Measurements from ENCODE around the gene PRODH2. TPM values are rescaled to one million over a fixed set of nuclear protein-coding genes. Genes with fewer than 3 reads are reported as not detected.

PRODH2 gene
- total RNA-seq, 1 donor from 2014 or later = not detected

DNA sequence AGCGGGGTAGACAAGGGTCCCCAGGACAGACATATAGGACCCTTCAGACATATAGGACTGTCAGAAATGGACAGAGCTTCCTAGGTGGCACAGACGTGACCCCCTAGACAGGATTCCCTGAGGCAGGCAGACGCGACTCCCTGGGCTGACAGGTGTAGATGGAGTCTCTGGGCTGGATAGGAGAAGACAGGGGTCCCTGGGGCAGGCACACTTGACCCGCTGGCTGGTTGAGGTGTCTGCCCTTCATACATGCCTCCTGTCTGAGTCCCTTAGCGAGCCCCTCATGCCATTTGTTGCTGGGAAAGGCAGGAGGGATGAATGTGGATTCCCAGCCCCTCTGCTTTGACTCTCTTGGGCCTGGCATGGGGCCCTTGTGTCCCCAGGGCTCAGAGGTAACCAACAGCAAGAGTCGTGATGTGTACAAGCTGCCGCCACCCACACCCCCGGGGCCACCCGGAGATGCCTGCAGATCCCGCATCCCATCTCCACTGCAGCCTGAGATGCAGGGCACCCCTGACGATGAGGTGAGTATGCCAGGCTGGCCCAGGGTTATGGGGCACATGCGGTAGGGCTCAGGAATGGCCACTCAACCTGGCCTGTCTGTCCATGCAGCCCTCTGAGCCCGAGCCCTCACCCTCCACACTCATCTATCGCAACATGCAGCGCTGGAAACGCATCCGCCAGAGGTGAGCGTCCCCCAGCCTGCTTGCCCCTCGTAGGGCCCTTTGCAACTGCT lies 58.8 kb downstream of the PRODH2 start:
- no peaks in the 10 kb centered on the region for H3K9me3 ChIP-seq
- H3K4me3 ChIP-seq = no peak overlapping the region
- ATAC-seq (no peak), DNase-seq (no peak)
- TF ChIP-seq, protein P1, sequence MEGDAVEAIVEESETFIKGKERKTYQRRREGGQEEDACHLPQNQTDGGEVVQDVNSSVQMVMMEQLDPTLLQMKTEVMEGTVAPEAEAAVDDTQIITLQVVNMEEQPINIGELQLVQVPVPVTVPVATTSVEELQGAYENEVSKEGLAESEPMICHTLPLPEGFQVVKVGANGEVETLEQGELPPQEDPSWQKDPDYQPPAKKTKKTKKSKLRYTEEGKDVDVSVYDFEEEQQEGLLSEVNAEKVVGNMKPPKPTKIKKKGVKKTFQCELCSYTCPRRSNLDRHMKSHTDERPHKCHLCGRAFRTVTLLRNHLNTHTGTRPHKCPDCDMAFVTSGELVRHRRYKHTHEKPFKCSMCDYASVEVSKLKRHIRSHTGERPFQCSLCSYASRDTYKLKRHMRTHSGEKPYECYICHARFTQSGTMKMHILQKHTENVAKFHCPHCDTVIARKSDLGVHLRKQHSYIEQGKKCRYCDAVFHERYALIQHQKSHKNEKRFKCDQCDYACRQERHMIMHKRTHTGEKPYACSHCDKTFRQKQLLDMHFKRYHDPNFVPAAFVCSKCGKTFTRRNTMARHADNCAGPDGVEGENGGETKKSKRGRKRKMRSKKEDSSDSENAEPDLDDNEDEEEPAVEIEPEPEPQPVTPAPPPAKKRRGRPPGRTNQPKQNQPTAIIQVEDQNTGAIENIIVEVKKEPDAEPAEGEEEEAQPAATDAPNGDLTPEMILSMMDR (IDR thresholded peaks at IDR 0.05) = no peak
- H3K36me3 ChIP-seq = peaks cover 30% of the 10 kb centered on the region
- H3K27ac ChIP-seq = no peak overlapping the region
- H3K27me3 ChIP-seq = no peaks in the 10 kb centered on the region
- intact Hi-C loops (cut with DNase I) = no loop called here
- peaks cover 22% of the 10 kb centered on the region for H3K4me1 ChIP-seq

DNA sequence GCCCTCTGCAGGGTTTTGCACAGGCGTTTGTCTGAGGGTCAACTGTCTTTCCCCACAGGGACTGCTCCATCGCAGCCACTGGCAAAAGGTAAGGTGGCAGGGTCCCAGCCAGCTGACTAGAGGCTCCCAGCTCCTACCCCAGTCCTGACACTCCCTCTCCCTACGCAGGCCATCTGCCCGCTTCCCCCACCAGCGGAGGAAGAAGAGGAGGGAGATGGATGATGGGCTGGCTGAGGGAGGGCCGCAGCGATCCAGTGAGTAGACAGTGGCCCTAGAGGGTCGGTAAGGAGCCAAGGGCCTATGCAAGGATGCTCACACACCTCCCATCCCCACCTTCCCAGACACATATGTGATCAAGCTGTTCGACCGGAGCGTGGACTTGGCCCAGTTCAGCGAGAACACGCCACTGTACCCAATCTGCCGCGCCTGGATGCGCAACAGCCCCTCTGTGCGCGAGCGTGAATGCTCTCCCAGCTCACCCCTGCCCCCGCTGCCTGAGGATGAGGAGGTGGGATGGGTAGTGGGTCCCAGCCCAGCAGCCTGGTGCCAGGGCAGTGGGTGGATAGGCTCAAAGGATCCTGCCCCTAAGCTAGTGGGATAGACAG lies 59.8 kb downstream of the PRODH2 start:
- Histone ChIP-seq H3K27me3 (no peaks in the 10 kb centered on the region), H3K4me3 (no peak overlapping the region), H3K4me1 (peaks cover 20% of the 10 kb centered on the region), H3K36me3 (peaks cover 30% of the 10 kb centered on the region), H3K27ac (no peak overlapping the region), H3K9me3 (no peaks in the 10 kb centered on the region)
- intact Hi-C loops (cut with DNase I) = no loop called here
- TF ChIP-seq, protein P1 (IDR thresholded peaks at IDR 0.05) = no peak
- DNase-seq = no peak
- ATAC-seq = no peak

DNA sequence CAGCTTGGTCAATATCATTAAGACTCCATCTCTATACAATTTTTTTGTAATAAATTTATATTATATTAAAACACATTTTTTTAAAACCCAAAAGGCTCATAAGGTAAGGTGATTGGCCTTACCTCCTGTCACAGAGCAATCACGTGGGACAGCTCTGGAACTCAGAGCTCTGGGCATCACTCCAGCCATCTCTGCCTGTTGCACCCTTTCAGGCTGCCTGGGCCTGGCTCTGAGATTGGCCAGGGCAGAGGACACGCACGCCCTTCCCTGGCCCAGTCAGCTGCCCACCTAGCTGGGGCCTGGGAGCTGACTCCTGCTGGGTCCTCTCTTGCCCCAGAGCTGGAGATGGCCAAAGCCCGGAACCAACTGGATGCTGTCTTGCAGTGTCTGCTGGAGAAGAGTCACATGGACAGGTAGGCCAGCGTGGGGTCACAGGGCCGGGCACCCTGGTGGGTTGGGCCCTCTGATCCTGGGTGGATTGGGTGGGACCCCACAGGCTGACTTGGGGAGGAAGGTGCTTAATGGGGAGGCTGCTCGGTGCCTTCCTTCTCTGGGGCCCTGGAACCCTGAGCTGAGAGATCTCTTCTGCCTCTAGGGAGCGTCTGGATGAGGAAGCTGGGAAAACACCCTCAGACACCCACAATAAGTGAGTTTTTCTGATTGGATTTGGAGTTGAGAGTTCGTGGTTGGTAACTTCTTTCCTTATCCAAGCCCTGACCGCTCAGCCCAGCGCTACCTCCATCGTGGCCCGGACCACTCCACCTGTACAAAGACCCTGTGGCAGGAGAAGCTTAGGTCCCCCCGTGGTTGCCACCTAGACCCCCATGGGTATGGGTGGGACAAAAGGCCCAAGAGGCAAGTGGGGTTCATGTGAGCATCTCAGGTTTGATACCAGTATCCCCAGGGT lies 60.6 kb downstream of the PRODH2 start:
- intact Hi-C loops (cut with DNase I) = no loop called here
- Histone ChIP-seq H3K4me3 (no peak overlapping the region), H3K27ac (no peak overlapping the region), H3K9me3 (no peaks in the 10 kb centered on the region), H3K27me3 (no peaks in the 10 kb centered on the region), H3K4me1 (peaks cover 19% of the 10 kb centered on the region), H3K36me3 (peaks cover 30% of the 10 kb centered on the region)
- no peak for ATAC-seq
- TF ChIP-seq, protein P1 (IDR thresholded peaks at IDR 0.05) = no peak
- no peak for DNase-seq

DNA sequence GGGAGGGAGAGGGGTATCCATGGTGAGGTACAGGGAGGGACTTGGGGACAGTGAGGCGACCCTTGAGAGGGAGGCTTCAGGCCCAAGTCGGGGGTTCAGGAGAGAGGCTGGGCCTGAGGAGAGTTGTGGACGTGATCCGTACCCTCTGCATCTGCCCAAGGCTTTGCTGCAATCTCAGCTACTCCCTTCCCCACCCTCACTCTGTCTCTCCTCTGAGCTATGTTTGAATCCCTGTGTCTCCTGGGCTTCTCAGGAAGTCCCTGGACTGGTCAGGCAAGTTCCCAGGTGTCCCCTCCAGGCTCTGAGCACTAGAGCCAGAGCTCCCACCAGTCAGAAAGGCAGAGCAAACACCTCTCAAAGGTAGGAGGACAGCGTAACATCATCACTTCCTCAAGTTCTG lies 62.5 kb downstream of the PRODH2 start:
- no peak overlapping the region for H3K27ac ChIP-seq
- TF ChIP-seq, protein P1 (IDR thresholded peaks at IDR 0.05) = no peak
- intact Hi-C loops (cut with DNase I) = no loop called here
- ATAC-seq = no peak
- H3K36me3 ChIP-seq = peaks cover 30% of the 10 kb centered on the region
- H3K9me3 ChIP-seq = no peaks in the 10 kb centered on the region
- no peaks in the 10 kb centered on the region for H3K27me3 ChIP-seq
- H3K4me1 ChIP-seq = peaks cover 25% of the 10 kb centered on the region
- DNase-seq = no peak
- no peak overlapping the region for H3K4me3 ChIP-seq

Other genes with a start within 250 kb of the PRODH2 start
- not detected for gene ATP4A, start 249.2 kb downstream of the PRODH2 start, total RNA-seq
- gene PMIS2, start 226.7 kb downstream of the PRODH2 start, total RNA-seq = not detected
- gene HAUS5, start 200.1 kb downstream of the PRODH2 start, total RNA-seq = 8.9 TPM
- 64.5 TPM for gene RBM42, start 183.8 kb downstream of the PRODH2 start, total RNA-seq
- 0.72 TPM for gene ETV2, start 171.1 kb downstream of the PRODH2 start, total RNA-seq
- gene COX6B1, start 164.5 kb downstream of the PRODH2 start, total RNA-seq = 226 TPM
- not detected for gene UPK1A, start 146.3 kb downstream of the PRODH2 start, total RNA-seq
- gene ZBTB32, start 108.3 kb downstream of the PRODH2 start, total RNA-seq = 0.23 TPM
- gene KMT2B, start 94.8 kb downstream of the PRODH2 start, total RNA-seq = 36.6 TPM
- 16.9 TPM for gene IGFLR1, start 70.4 kb downstream of the PRODH2 start, total RNA-seq
- 26.3 TPM for gene U2AF1L4, start 67.4 kb downstream of the PRODH2 start, total RNA-seq
- 51.0 TPM for gene PSENEN, start 67.2 kb downstream of the PRODH2 start, total RNA-seq
- gene LIN37, start 64.3 kb downstream of the PRODH2 start, total RNA-seq = 11.3 TPM
- 41.3 TPM for gene HSPB6, start 55.8 kb downstream of the PRODH2 start, total RNA-seq
- 18.2 TPM for gene PROSER3, start 54.7 kb downstream of the PRODH2 start, total RNA-seq
- 6.8 TPM for gene ARHGAP33, start 37.3 kb downstream of the PRODH2 start, total RNA-seq
- not detected for gene NPHS1, start 39.7 kb upstream of the PRODH2 start, total RNA-seq
- not detected for gene KIRREL2, start 44.1 kb upstream of the PRODH2 start, total RNA-seq
- 7.0 TPM for gene APLP1, start 55.7 kb upstream of the PRODH2 start, total RNA-seq
- gene NFKBID, start 87.7 kb upstream of the PRODH2 start, total RNA-seq = 19.5 TPM
- 44.0 TPM for gene HCST, start 89.7 kb upstream of the PRODH2 start, total RNA-seq
- 367 TPM for gene TYROBP, start 95.5 kb upstream of the PRODH2 start, total RNA-seq
- 10.5 TPM for gene LRFN3, start 123.5 kb upstream of the PRODH2 start, total RNA-seq
- 14.2 TPM for gene SDHAF1, start 182.3 kb upstream of the PRODH2 start, total RNA-seq
- gene SYNE4, start 196.0 kb upstream of the PRODH2 start, total RNA-seq = 8.1 TPM
- 18.7 TPM for gene ALKBH6, start 201.4 kb upstream of the PRODH2 start, total RNA-seq
- gene CLIP3, start 220.0 kb upstream of the PRODH2 start, total RNA-seq = 10.5 TPM
- gene THAP8, start 241.4 kb upstream of the PRODH2 start, total RNA-seq = 5.2 TPM
- gene WDR62, start 242.1 kb upstream of the PRODH2 start, total RNA-seq = 0.93 TPM

Measured in upper lobe of right lung (tissue), 1 donor.